ENCODE measurements around the gene WASF2. TPM values are rescaled to one million over a fixed set of nuclear protein-coding genes. Genes with fewer than 3 reads are reported as not detected.

Gene WASF2
- total RNA-seq, 4 donors from 2014 or later: 52.5 to 74.5 (median 57.5) TPM

GRCh38 chr1:27527890-27528817 lies 38.2 kb upstream of the WASF2 start:
- H3K27ac ChIP-seq: peak overlapping the region; percentile 47 to 83 (median 73)
- H3K4me3 ChIP-seq: peak overlapping the region; percentile 27 to 63 (median 49)
- H3K9me3 ChIP-seq: no peaks in the 10 kb centered on the region
- H3K27me3 ChIP-seq: no peaks in the 10 kb centered on the region
- H3K36me3 ChIP-seq: no peaks in the 10 kb centered on the region
- peak; percentile 51 to 88 (median 83) for DNase-seq
- TF ChIP-seq CTCF (IDR thresholded peaks at IDR 0.05) (peak in 2 of 6 experiments; percentile 8), POLR2A (IDR thresholded peaks at IDR 0.05) (peak; percentile 26 to 27)
- H3K4me1 ChIP-seq: peaks cover 4 to 61% (median 31%) of the 10 kb centered on the region in 4 donors

- Histone ChIP-seq H3K36me3 (no peaks in the 10 kb centered on the region), H3K27me3 (no peaks in the 10 kb centered on the region), H3K4me3 (peak overlapping the region; percentile 27 to 63 (median 49)), H3K4me1 (peaks cover 4 to 69% (median 31%) of the 10 kb centered on the region in 4 donors), H3K9me3 (no peaks in the 10 kb centered on the region), H3K27ac (peak overlapping the region; percentile 47 to 83 (median 73))
- DNase-seq: peak; percentile 63 to 82 (median 72)
- TF ChIP-seq POLR2A (IDR thresholded peaks at IDR 0.05): no peak
Measured at GRCh38 chr1:27527223-27527889, 37.4 kb upstream of the WASF2 start.

- Histone ChIP-seq H3K36me3 (no peaks in the 10 kb centered on the region), H3K9me3 (no peaks in the 10 kb centered on the region), H3K4me1 (peaks cover 4 to 75% (median 31%) of the 10 kb centered on the region in 4 donors), H3K4me3 (peak overlapping the region in 2 of 4 donors; percentile 25 to 63), H3K27ac (peak overlapping the region; percentile 47 to 83 (median 73)), H3K27me3 (no peaks in the 10 kb centered on the region)
- DNase-seq: no peak
- TF ChIP-seq CTCF (IDR thresholded peaks at IDR 0.05): no peak
- no peak for TF ChIP-seq POLR2A (IDR thresholded peaks at IDR 0.05)
Measured at GRCh38 chr1:27526569-27527222, 36.7 kb upstream of the WASF2 start.

- Histone ChIP-seq H3K27ac (peak overlapping the region; percentile 72 to 83 (median 73)), H3K36me3 (no peaks in the 10 kb centered on the region), H3K4me1 (peaks cover 4 to 86% (median 35%) of the 10 kb centered on the region in 4 donors), H3K4me3 (peak overlapping the region in 2 of 4 donors; percentile 1 to 25), H3K9me3 (no peaks in the 10 kb centered on the region), H3K27me3 (no peaks in the 10 kb centered on the region)
- peak in 2 of 3 donors; percentile 84 to 85 for DNase-seq
- TF ChIP-seq POLR2A (IDR thresholded peaks at IDR 0.05) (no peak), CTCF (IDR thresholded peaks at IDR 0.05) (no peak)
Measured at GRCh38 chr1:27525296-27526272, 35.6 kb upstream of the WASF2 start.

GRCh38 chr1:27523337-27524020 lies 33.5 kb upstream of the WASF2 start:
- no peak for TF ChIP-seq CTCF (IDR thresholded peaks at IDR 0.05)
- TF ChIP-seq POLR2A (IDR thresholded peaks at IDR 0.05): no peak
- Histone ChIP-seq H3K36me3 (no peaks in the 10 kb centered on the region), H3K27me3 (no peaks in the 10 kb centered on the region), H3K27ac (peak overlapping the region in 2 of 4 donors; percentile 45 to 55), H3K4me1 (peaks cover 7 to 94% (median 34%) of the 10 kb centered on the region in 4 donors), H3K4me3 (peak overlapping the region in 2 of 4 donors; percentile 10 to 22), H3K9me3 (no peaks in the 10 kb centered on the region)
- no peak for DNase-seq

All from Peyer's patch (tissue), 4 donors.